ENCODE data around the gene PTDSS2. TPM values are rescaled to one million over a fixed set of nuclear protein-coding genes. Genes with fewer than 3 reads are reported as not detected.

The PTDSS2 gene
- total RNA-seq, 1 donor from 2014 or later, result 55.3 TPM

GRCh38 chr11:528166-528814 is 78.2 kb downstream of the PTDSS2 start:
- Mint-ChIP-seq H3K4me3 (ENCODE audit: unreplicated experiment) (no peak overlapping the region), H3K9me3 (ENCODE audit: unreplicated experiment) (no peaks in the 10 kb centered on the region), H3K36me3 (ENCODE audit: unreplicated experiment) (peaks cover 6% of the 10 kb centered on the region), H3K27ac (ENCODE audit: unreplicated experiment) (no peak overlapping the region), H3K4me1 (ENCODE audit: unreplicated experiment) (no peaks in the 10 kb centered on the region), H3K27me3 (ENCODE audit: unreplicated experiment) (no peaks in the 10 kb centered on the region)
- no peak for DNase-seq (ENCODE audit: extremely low spot score, unreplicated experiment)
- TF ChIP-seq CTCF (IDR thresholded peaks at IDR 0.05), result no peak

- no peak for TF ChIP-seq CTCF (IDR thresholded peaks at IDR 0.05)
- DNase-seq (ENCODE audit: extremely low spot score, unreplicated experiment), result no peak
- H3K36me3 Mint-ChIP-seq (ENCODE audit: unreplicated experiment), result peaks cover 6% of the 10 kb centered on the region
- no peak overlapping the region for H3K27ac Mint-ChIP-seq (ENCODE audit: unreplicated experiment)
- no peaks in the 10 kb centered on the region for H3K27me3 Mint-ChIP-seq (ENCODE audit: unreplicated experiment)
- H3K9me3 Mint-ChIP-seq (ENCODE audit: unreplicated experiment), result no peaks in the 10 kb centered on the region
- H3K4me1 Mint-ChIP-seq (ENCODE audit: unreplicated experiment), result peaks cover 3% of the 10 kb centered on the region
- H3K4me3 Mint-ChIP-seq (ENCODE audit: unreplicated experiment), result no peak overlapping the region
Observed at GRCh38 chr11:528815-529727, 79.0 kb downstream of the PTDSS2 start.

- no peak for TF ChIP-seq CTCF (IDR thresholded peaks at IDR 0.05)
- DNase-seq (ENCODE audit: extremely low spot score, unreplicated experiment), result no peak
- Mint-ChIP-seq H3K27me3 (ENCODE audit: unreplicated experiment) (no peaks in the 10 kb centered on the region), H3K4me1 (ENCODE audit: unreplicated experiment) (peaks cover 4% of the 10 kb centered on the region), H3K4me3 (ENCODE audit: unreplicated experiment) (no peak overlapping the region), H3K9me3 (ENCODE audit: unreplicated experiment) (no peaks in the 10 kb centered on the region), H3K36me3 (ENCODE audit: unreplicated experiment) (peaks cover 6% of the 10 kb centered on the region), H3K27ac (ENCODE audit: unreplicated experiment) (no peak overlapping the region)
Observed at GRCh38 chr11:529728-530411, 79.8 kb downstream of the PTDSS2 start.

GRCh38 chr11:530960-531831 is 81.1 kb downstream of the PTDSS2 start:
- Mint-ChIP-seq H3K4me1 (ENCODE audit: unreplicated experiment) (peaks cover 6% of the 10 kb centered on the region), H3K9me3 (ENCODE audit: unreplicated experiment) (no peaks in the 10 kb centered on the region), H3K4me3 (ENCODE audit: unreplicated experiment) (no peak overlapping the region), H3K27me3 (ENCODE audit: unreplicated experiment) (no peaks in the 10 kb centered on the region), H3K36me3 (ENCODE audit: unreplicated experiment) (peaks cover 6% of the 10 kb centered on the region), H3K27ac (ENCODE audit: unreplicated experiment) (no peak overlapping the region)
- TF ChIP-seq CTCF (IDR thresholded peaks at IDR 0.05), result no peak
- no peak for DNase-seq (ENCODE audit: extremely low spot score, unreplicated experiment)

All from osteocyte (in vitro differentiated cells).